ENCODE results near the gene LDLRAD4.

LDLRAD4 gene

DNA sequence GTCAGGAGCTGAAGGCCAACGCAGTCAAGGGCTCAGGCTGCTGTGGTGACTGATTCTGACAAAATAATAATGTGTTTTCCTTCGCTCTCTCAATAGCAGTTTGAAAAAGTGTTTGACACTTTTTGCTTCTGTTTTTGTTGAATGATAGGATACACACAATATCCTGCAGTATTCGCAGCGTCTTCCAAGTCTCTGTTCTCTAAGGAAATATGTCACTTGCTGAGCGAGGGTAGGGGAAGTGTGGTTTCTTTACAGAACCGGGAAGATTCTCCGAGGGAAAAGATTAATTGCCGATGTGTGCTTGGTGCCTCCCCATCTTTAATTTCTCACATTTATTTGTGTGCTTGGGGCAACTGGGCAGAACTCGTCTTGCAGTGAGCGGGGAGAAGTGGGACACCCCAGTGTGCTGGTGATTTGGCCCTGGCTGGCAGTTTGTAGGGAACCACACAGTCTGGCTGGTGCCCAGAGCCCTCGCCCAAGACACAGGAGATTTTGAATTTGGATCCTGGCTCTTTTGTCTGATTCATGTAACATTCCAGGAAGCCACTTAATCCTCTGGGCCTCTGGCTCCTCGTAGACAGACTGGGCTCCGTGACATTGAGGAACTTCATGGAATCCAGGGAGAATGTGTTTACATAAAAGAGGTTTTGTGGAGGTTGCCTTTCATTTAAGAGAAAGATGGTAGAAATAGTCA lies 169.4 kb downstream of the LDLRAD4 start:
- no peak for DNase-seq (ENCODE audit: low read depth in 1 of 2, low spot score in 1 of 2)
- H3K4me3 ChIP-seq (replicated peaks; ENCODE audit: insufficient read depth, low read length) = no peak overlapping the region
- TF ChIP-seq REST (IDR thresholded peaks at IDR 0.05; ENCODE audit: insufficient replicate concordance, low read depth) (no peak), SPI1 (IDR thresholded peaks at IDR 0.05; ENCODE audit: borderline replicate concordance, low read depth) (no peak), GABPA (IDR thresholded peaks at IDR 0.05; ENCODE audit: low read depth) (no peak), POLR2AphosphoS5 (IDR thresholded peaks at IDR 0.05; ENCODE audit: low read depth) (no peak)
- TF ChIP-seq, protein P1, sequence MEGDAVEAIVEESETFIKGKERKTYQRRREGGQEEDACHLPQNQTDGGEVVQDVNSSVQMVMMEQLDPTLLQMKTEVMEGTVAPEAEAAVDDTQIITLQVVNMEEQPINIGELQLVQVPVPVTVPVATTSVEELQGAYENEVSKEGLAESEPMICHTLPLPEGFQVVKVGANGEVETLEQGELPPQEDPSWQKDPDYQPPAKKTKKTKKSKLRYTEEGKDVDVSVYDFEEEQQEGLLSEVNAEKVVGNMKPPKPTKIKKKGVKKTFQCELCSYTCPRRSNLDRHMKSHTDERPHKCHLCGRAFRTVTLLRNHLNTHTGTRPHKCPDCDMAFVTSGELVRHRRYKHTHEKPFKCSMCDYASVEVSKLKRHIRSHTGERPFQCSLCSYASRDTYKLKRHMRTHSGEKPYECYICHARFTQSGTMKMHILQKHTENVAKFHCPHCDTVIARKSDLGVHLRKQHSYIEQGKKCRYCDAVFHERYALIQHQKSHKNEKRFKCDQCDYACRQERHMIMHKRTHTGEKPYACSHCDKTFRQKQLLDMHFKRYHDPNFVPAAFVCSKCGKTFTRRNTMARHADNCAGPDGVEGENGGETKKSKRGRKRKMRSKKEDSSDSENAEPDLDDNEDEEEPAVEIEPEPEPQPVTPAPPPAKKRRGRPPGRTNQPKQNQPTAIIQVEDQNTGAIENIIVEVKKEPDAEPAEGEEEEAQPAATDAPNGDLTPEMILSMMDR (IDR thresholded peaks at IDR 0.05; ENCODE audit: insufficient read depth, low read length) = no peak
- H3K27me3 ChIP-seq (ENCODE audit: insufficient read depth, poor library complexity, severe bottlenecking) = peaks cover 2% of the 10 kb centered on the region
- no peak overlapping the region for H3K27ac ChIP-seq (replicated peaks)

GRCh38 chr18:13388586-13389490 lies 170.3 kb downstream of the LDLRAD4 start:
- H3K27me3 ChIP-seq (ENCODE audit: insufficient read depth, poor library complexity, severe bottlenecking) = peaks cover 2% of the 10 kb centered on the region
- no peak for TF ChIP-seq REST (IDR thresholded peaks at IDR 0.05; ENCODE audit: insufficient replicate concordance, low read depth)
- TF ChIP-seq POLR2AphosphoS5 (IDR thresholded peaks at IDR 0.05; ENCODE audit: low read depth) = no peak
- TF ChIP-seq SPI1 (IDR thresholded peaks at IDR 0.05; ENCODE audit: borderline replicate concordance, low read depth) = no peak
- no peak for TF ChIP-seq GABPA (IDR thresholded peaks at IDR 0.05; ENCODE audit: low read depth)
- TF ChIP-seq, protein P1 (IDR thresholded peaks at IDR 0.05; ENCODE audit: insufficient read depth, low read length) = no peak
- no peak overlapping the region for H3K4me3 ChIP-seq (replicated peaks; ENCODE audit: insufficient read depth, low read length)
- no peak for DNase-seq (ENCODE audit: low read depth in 1 of 2, low spot score in 1 of 2)
- H3K27ac ChIP-seq (replicated peaks) = no peak overlapping the region

DNA sequence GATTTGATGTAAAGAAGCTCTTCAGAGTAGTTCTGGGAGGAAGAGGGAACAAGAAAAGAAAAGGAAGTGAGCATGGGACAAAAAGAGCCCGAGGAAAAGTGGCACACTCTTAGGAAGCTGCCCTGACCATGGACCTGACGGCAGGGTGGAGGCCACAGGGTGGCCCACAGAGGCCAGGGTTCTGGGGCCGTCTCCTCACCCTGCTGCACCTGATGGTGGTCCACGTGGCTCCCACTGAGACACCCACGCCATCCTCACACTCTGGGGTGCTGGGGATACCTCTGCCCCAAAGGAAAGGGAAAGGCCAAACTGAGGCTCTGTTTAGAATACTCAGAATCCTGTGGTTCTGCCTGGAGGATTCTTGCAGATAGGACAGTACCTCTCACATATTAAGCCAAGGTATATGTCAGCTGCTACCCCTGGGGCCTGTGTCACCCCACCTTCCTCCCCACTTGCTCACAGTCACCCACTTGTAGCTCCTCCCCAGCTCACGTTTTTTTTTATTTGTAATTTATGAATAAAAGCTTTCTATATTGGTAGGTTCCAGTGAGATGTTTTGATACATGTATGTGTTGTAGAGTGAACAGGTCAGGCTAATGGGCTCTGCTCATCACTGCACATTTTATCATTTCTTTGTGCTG lies 171.1 kb downstream of the LDLRAD4 start:
- no peak for DNase-seq (ENCODE audit: low read depth in 1 of 2, low spot score in 1 of 2)
- Histone ChIP-seq H3K27ac (replicated peaks) (no peak overlapping the region), H3K4me3 (replicated peaks; ENCODE audit: insufficient read depth, low read length) (no peak overlapping the region)

More for the DNA sequence above, 171.1 kb downstream of the LDLRAD4 start:
- H3K27me3 ChIP-seq (ENCODE audit: insufficient read depth, poor library complexity, severe bottlenecking) = peaks cover 2% of the 10 kb centered on the region
- no peak for TF ChIP-seq POLR2AphosphoS5 (IDR thresholded peaks at IDR 0.05; ENCODE audit: low read depth)
- TF ChIP-seq REST (IDR thresholded peaks at IDR 0.05; ENCODE audit: insufficient replicate concordance, low read depth) = no peak
- no peak for TF ChIP-seq GABPA (IDR thresholded peaks at IDR 0.05; ENCODE audit: low read depth)
- TF ChIP-seq, protein P1 (IDR thresholded peaks at IDR 0.05; ENCODE audit: insufficient read depth, low read length) = no peak
- no peak for TF ChIP-seq SPI1 (IDR thresholded peaks at IDR 0.05; ENCODE audit: borderline replicate concordance, low read depth)

Measured in HL-60 (cell line).